Esophagus (tissue), 2 donors: ENCODE results near the gene PIK3CA. TPM values are rescaled to one million over a fixed set of nuclear protein-coding genes. Genes with fewer than 3 reads are reported as not detected.

Experiments
- H3K27ac ChIP-seq, 2 donors: one replicate each; pipeline ENCODE4 v1.5.1; 2013; ENCODE audit warnings: low read depth in 2 of 2, mild to moderate bottlenecking in 2 of 2, inconsistent platforms in 1 of 2, low read length in 1 of 2, moderate library complexity in 1 of 2
- H3K27me3 ChIP-seq, 2 donors: one replicate each; pipeline ENCODE4 v1.6.1; 2013; ENCODE audit warnings: low read length in 2 of 2, control low read depth in 1 of 2, mild to moderate bottlenecking in 1 of 2; ENCODE audit not compliant: insufficient read depth in 2 of 2, control insufficient read depth in 1 of 2
- H3K36me3 ChIP-seq, 2 donors: one replicate each; pipeline ENCODE4 v1.6.1; 2013; ENCODE audit warnings: low read length in 1 of 2; ENCODE audit not compliant: control insufficient read depth in 2 of 2, insufficient read depth in 2 of 2
- H3K4me1 ChIP-seq, 2 donors: one replicate each; pipeline ENCODE4 v1.6.1; 2013; ENCODE audit warnings: low read length in 1 of 2; ENCODE audit not compliant: control insufficient read depth in 2 of 2, insufficient read depth in 2 of 2
- H3K4me3 ChIP-seq, 2 donors: one replicate each; pipeline ENCODE4 v1.5.1; 2013; ENCODE audit warnings: low read length in 2 of 2, mild to moderate bottlenecking in 2 of 2, low read depth in 1 of 2, moderate library complexity in 1 of 2
- H3K9me3 ChIP-seq, 2 donors: one replicate each; pipeline ENCODE4 v1.6.1; 2013; ENCODE audit warnings: mild to moderate bottlenecking in 2 of 2, low read depth in 1 of 2, low read length in 1 of 2, moderate library complexity in 1 of 2; ENCODE audit not compliant: control insufficient read depth in 2 of 2, insufficient read depth in 1 of 2
- WGBS, 2 donors: extraction: QIAGEN DNeasy Blood & Tissue Kit; methylation state at CpG; one replicate each; pipeline ENCODE4 v1.1.7; 2013; 5-methylcytosine and 5-hydroxymethylcytosine counted together
- polyA plus RNA-seq, 2 donors: library from polyadenylated mRNA; stranded (reverse); fragments of 200-250 nt; gene quantifications; one replicate each; pipeline ENCODE4 v1.2.3, GENCODE V29; 2013
- donor health status: healthy with polysubstance abuse.
- donor health status: Bipolar disorder and iron deficiency.

Gene PIK3CA
- polyA plus RNA-seq, 2 donors, result 3.4 to 5.2 TPM

GRCh38 chr3:179150610-179151009, 2.5 kb downstream of the PIK3CA start:
- 76 to 80% methylated on average over 3 of the region's 3 CpGs for WGBS, 2 donors
- H3K27ac ChIP-seq, result no peak overlapping the region

GRCh38 chr3:179151474-179151873, 3.3 kb downstream of the PIK3CA start:
- no peaks in the 10 kb centered on the region for H3K36me3 ChIP-seq
- H3K27me3 ChIP-seq, result no peaks in the 10 kb centered on the region
- no peak overlapping the region for H3K4me3 ChIP-seq
- H3K27ac ChIP-seq, result no peak overlapping the region
- H3K9me3 ChIP-seq, result no peaks in the 10 kb centered on the region
- H3K4me1 ChIP-seq, result peaks cover 0 to 2% of the 10 kb centered on the region in 2 donors

More at GRCh38 chr3:179150610-179151009, 2.5 kb downstream of the PIK3CA start:
- H3K4me3 ChIP-seq, result no peak overlapping the region
- no peaks in the 10 kb centered on the region for H3K27me3 ChIP-seq
- H3K4me1 ChIP-seq, result peaks cover 0 to 2% of the 10 kb centered on the region in 2 donors
- H3K36me3 ChIP-seq, result no peaks in the 10 kb centered on the region
- no peaks in the 10 kb centered on the region for H3K9me3 ChIP-seq

DNA sequence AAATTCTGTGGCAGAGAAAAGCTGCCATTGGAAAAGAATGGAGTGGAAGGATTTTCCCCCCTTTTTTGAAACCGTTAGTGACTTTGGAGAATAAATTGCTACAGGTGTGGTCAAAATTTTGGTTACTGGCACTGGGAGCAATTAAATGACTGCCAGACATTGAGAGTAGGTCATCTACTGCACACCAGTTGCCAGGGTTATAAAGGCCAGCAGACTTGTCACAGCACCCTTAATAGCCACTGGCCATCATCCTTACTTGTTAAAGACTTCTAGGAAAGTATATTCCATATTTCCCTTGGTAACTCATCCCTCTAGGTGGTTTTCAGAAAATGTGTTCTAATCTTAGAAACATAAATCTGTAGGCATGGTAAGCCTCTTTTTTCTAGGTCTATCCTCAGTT, 8.0 kb downstream of the PIK3CA start:
- H3K4me3 ChIP-seq, result no peak overlapping the region
- H3K27me3 ChIP-seq, result no peaks in the 10 kb centered on the region
- 44 to 48% methylated on average over 1 of the region's 1 CpG for WGBS, 2 donors
- H3K9me3 ChIP-seq, result no peaks in the 10 kb centered on the region
- H3K36me3 ChIP-seq, result no peaks in the 10 kb centered on the region
- H3K4me1 ChIP-seq, result peaks cover 0 to 2% of the 10 kb centered on the region in 2 donors
- H3K27ac ChIP-seq, result no peak overlapping the region

- no peaks in the 10 kb centered on the region for H3K27me3 ChIP-seq
- H3K9me3 ChIP-seq, result no peaks in the 10 kb centered on the region
- H3K4me3 ChIP-seq, result no peak overlapping the region
- no peaks in the 10 kb centered on the region for H3K36me3 ChIP-seq
- H3K27ac ChIP-seq, result no peak overlapping the region
- H3K4me1 ChIP-seq, result peaks cover 0 to 2% of the 10 kb centered on the region in 2 donors
- 57 to 76% methylated on average over 1 of the region's 1 CpG for WGBS, 2 donors
These were observed 8.6 kb downstream of the PIK3CA start for GRCh38 chr3:179156775-179157174.

GRCh38 chr3:179158336-179159039, 10.3 kb downstream of the PIK3CA start:
- H3K4me3 ChIP-seq, result no peak overlapping the region
- no peaks in the 10 kb centered on the region for H3K36me3 ChIP-seq
- H3K27ac ChIP-seq, result no peak overlapping the region
- H3K9me3 ChIP-seq, result no peaks in the 10 kb centered on the region
- H3K27me3 ChIP-seq, result no peaks in the 10 kb centered on the region
- 84 to 89% methylated on average over 6 of the region's 6 CpGs for WGBS, 2 donors
- H3K4me1 ChIP-seq, result peaks cover 0 to 2% of the 10 kb centered on the region in 2 donors

DNA sequence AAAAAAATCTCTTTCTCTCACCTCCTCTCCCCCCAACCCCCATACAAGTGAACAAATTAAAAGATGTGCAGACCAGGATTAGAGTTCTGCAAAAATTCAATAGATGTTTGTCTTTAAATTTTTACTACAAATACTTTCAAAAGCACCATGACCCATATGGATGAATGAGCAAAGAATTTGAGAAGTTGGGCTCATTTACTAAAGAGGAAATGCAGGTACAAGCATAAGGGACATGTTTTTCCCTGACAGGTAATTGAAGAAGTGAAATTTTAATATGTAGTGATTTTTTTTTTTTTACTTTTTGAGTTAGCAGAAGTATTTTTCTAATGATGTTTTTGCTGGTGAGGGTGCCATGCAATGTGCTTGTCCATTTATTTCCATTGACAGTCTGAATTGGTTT, 15.3 kb downstream of the PIK3CA start:
- H3K36me3 ChIP-seq, result no peaks in the 10 kb centered on the region
- H3K27me3 ChIP-seq, result no peaks in the 10 kb centered on the region
- H3K4me3 ChIP-seq, result no peak overlapping the region
- H3K4me1 ChIP-seq, result no peaks in the 10 kb centered on the region
- no peak overlapping the region for H3K27ac ChIP-seq
- no peaks in the 10 kb centered on the region for H3K9me3 ChIP-seq

DNA sequence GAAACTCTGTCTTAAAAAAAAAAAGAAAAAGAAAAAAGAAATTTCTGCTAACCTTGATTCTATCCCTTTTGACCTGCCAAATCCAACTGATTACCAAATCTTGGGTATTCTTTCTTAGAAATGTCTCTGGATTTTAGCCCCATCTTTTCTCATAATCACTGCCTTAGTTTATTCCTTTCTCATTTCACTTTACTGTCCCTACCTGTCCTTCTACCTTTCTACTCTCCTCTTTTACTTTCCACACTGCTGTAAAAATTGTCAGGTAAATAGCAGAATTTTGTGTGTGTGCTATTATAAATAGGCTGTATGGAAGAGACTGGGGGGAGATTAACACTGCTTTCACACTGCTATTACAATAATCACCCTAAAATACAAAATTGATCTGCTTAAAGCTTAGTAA, 16.7 kb downstream of the PIK3CA start:
- H3K27ac ChIP-seq, result no peak overlapping the region
- H3K36me3 ChIP-seq, result no peaks in the 10 kb centered on the region
- H3K27me3 ChIP-seq, result no peaks in the 10 kb centered on the region
- H3K4me1 ChIP-seq, result no peaks in the 10 kb centered on the region
- H3K4me3 ChIP-seq, result no peak overlapping the region
- no peaks in the 10 kb centered on the region for H3K9me3 ChIP-seq

DNA sequence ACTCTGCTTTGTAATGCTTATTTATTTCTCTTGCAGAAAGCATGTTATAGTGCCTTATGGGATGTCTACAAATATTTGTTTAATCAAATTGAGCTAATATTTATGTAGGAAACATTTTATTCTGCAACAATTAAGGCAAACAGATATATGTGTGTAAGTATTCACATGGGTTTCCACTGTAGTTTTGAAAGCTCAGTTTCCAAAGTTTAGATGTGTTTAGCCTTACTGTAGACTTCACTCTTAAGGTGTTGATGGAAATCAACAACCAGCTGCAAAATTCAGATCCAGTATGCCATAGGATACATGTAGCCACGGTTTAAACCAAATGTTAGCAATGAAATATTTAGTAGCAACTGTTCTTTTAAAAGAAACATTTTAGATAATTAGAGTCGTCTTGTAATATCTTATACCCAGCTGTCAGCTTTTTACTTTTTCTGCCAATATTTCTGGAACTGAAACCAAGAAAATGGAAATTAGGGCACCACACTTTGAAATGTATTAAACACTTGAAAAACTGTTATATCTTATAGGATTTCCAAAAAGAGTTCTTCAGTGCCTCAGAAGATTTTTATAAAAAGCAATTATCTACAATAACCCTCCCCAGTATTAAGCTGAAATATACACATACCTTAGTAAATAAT, 18.5 kb downstream of the PIK3CA start:
- 42 to 54% methylated on average over 2 of the region's 2 CpGs for WGBS, 2 donors
- Histone ChIP-seq H3K4me1 (no peaks in the 10 kb centered on the region), H3K36me3 (no peaks in the 10 kb centered on the region), H3K9me3 (no peaks in the 10 kb centered on the region), H3K4me3 (no peak overlapping the region), H3K27ac (no peak overlapping the region), H3K27me3 (no peaks in the 10 kb centered on the region)

DNA sequence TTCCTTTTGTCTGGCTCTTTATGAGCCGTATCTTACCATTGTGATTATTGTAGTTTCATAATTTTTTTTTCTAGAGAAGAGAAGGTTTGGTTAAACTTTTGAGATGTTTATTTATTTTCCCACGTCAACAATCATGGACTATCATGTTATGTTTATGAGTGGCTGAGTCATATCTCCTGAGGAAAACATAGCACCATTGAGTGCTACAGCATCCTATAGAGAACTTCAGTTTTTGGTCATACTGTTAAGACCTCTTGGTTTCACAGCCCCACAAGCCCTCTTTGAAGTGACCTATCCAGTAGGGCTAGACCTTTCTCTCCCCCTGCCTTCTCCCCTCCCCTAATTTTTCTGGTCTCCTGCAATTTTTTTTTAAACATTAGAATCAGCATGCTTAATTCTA, 20.8 kb downstream of the PIK3CA start:
- H3K27me3 ChIP-seq, result no peaks in the 10 kb centered on the region
- H3K27ac ChIP-seq, result no peak overlapping the region
- no peaks in the 10 kb centered on the region for H3K9me3 ChIP-seq
- no peaks in the 10 kb centered on the region for H3K36me3 ChIP-seq
- no peaks in the 10 kb centered on the region for H3K4me1 ChIP-seq
- H3K4me3 ChIP-seq, result no peak overlapping the region
- 88 to 92% methylated on average over 2 of the region's 2 CpGs for WGBS, 2 donors

DNA sequence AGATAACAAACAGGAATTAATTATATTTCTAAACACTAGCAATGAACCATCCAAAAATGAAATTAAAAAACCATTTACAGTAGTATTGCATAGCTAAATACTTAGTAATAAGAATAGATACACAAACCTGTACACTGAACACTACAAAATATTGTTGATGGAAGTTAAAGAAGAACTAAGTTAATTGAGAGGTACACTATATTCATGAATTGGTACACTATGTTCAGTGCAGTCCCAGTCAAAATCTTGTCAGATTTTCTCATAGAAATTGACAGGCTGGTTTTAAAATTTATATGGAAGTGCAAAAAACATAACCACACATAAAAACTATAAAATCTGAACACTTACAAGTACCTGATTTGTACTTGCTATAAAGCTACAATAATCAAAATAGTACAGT, 24.4 kb downstream of the PIK3CA start:
- H3K9me3 ChIP-seq, result no peaks in the 10 kb centered on the region
- no peaks in the 10 kb centered on the region for H3K36me3 ChIP-seq

More for the DNA sequence above, 24.4 kb downstream of the PIK3CA start:
- no peak overlapping the region for H3K27ac ChIP-seq
- H3K27me3 ChIP-seq, result no peaks in the 10 kb centered on the region
- no peak overlapping the region for H3K4me3 ChIP-seq
- no peaks in the 10 kb centered on the region for H3K4me1 ChIP-seq
